Measurements from ENCODE around the gene CEACAM1.

Gene CEACAM1

DNA sequence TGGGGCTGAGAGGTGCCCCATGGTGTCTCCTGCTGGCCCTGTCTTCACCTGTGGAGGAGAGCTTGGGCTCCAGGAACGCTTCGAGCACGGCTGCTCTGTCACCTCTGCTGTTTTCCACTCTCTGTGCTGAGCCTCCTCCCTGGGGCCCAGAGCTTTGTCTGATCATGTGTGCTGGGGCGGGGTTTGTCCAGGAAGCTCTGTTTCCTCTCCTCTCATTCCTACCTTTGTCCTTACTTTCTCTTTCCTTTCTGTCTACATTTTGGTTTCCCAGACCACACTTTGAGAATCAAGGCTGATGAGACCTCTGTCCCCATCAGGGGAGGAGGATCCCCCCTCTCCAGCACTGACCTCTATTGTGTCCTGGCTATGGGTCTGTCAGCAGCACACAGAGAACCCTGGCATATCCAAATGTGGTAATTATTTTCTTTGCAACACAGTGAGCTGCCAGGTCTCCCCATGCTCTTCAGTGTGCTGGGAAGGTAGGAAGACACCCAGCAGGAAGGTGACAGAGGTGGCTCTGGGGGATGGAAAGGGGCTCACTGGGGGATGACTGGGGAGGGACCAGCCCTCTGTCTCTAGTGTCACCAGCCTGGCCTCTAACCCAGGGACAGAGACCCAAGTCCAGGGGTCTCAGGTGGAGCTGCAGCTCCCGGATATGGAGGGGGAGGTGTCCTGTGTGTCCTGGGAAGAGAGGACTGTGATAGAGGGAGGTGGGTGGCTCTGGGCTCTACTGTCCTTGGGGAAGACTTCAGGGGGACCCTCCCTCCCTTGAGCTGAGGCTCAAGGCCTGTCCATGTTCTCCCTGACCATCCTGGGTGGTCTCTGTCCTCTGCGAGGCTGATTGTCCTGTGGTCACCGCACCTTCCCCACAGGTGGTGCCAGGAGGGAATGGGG is at the start of gene CEACAM1:
TSS of gene CEACAM1 (minus strand) at position 128 of the 894 bp plus-strand sequence. CDS start at position 21, 107 bp downstream.
- no peaks in the 10 kb centered on the region for H3K9me3 ChIP-seq (replicated peaks in 1 of 11)
- H3K27me3 ChIP-seq: peaks cover 0 to 9% (median 0%) of the 10 kb centered on the region in 11 experiments; a peak in 1 of 22 replicates
- TF ChIP-seq Cebpa-rat (IDR thresholded peaks at IDR 0.05): no peak
- peak within 1 kb of the TSS; percentile 28 to 74 (median 62); a peak in 18 of 20 replicates for H3K4me3 ChIP-seq
- peak within 1 kb of the TSS; percentile 85 to 100 (median 93) for H3K4me2 ChIP-seq
- H3K36me3 ChIP-seq: peaks cover 0 to 36% (median 0%) of the 10 kb centered on the region in 11 experiments; a peak in 8 of 22 replicates
- H3K27ac ChIP-seq: peak within 1 kb of the TSS in 9 of 11 experiments; percentile 69 to 88 (median 81); a peak in 19 of 22 replicates
- H3K9ac ChIP-seq: peak within 1 kb of the TSS; percentile 46 to 81 (median 74); a peak in 21 of 22 replicates
- H4K20me1 ChIP-seq: peaks cover 0 to 24% (median 6%) of the 10 kb centered on the region in 11 experiments; a peak in 11 of 22 replicates
- peaks cover 28 to 64% (median 58%) of the 10 kb centered on the region in 10 experiments for H3K4me1 ChIP-seq

DNA sequence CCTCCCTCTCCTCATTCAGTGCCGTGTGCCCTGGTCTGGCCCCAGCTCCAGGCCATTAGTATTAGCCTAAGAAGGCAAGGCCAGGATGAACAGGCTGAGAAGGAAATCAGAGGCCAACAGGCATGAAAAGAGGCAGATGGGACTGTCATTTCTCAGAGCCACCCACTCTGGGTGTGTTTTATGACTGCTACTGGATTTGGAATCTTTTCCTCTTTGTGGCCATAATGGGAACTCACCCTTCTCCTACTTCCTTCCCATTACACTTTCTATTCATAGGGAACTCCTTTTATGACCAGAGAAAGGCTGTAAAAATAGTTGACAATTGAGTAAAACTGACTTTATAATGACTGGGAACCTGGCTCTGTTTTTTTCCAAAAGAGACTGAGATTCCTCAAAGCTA is 48.7 kb upstream of the CEACAM1 start:
- peaks cover 0 to 4% (median 0%) of the 10 kb centered on the region in 11 experiments; a peak in 1 of 22 replicates for H4K20me1 ChIP-seq
- H3K4me1 ChIP-seq: peaks cover 14 to 20% (median 17%) of the 10 kb centered on the region in 10 experiments
- no peaks in the 10 kb centered on the region for H3K36me3 ChIP-seq
- TF ChIP-seq Cebpa-rat (IDR thresholded peaks at IDR 0.05): no peak
- no peaks in the 10 kb centered on the region for H3K9me3 ChIP-seq (replicated peaks in 1 of 11)
- peak overlapping the region; percentile 39 to 77 (median 64) for H3K4me2 ChIP-seq
- H3K9ac ChIP-seq: no peak overlapping the region
- H3K27ac ChIP-seq: no peak overlapping the region
- no peak overlapping the region for H3K4me3 ChIP-seq
- H3K27me3 ChIP-seq: peaks cover 0 to 41% (median 0%) of the 10 kb centered on the region in 11 experiments; a peak in 4 of 22 replicates

DNA sequence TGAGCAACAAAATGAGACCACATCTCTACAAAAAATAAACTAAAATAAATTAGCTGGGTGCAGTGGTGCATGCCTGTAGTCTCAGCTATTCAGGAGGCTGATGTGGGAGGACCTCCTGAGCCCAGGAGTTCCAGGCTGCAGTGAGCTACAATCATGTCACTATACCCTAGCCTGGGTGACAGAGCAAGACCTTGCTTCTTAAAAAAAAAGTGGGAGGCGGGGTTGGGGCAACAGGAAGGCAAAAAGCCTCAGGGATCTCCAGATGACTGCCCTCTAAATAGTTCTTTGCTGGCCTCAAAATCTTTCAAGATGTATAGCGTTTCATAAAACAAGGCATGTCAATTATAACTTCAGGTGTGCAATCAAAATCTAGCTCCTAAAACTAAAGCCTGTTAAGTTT is 48.0 kb upstream of the CEACAM1 start:
- Histone ChIP-seq H4K20me1 (peaks cover 0 to 4% (median 0%) of the 10 kb centered on the region in 11 experiments; a peak in 1 of 22 replicates), H3K4me1 (peaks cover 14 to 20% (median 17%) of the 10 kb centered on the region in 10 experiments), H3K4me3 (no peak overlapping the region), H3K27ac (no peak overlapping the region), H3K36me3 (no peaks in the 10 kb centered on the region), H3K27me3 (peaks cover 0 to 40% (median 0%) of the 10 kb centered on the region in 11 experiments; a peak in 4 of 22 replicates), H3K9me3 (replicated peaks in 1 of 11) (no peaks in the 10 kb centered on the region), H3K9ac (no peak overlapping the region), H3K4me2 (peak overlapping the region in 10 of 11 experiments; percentile 39 to 77 (median 62); a peak in 21 of 22 replicates)
- no peak for TF ChIP-seq Cebpa-rat (IDR thresholded peaks at IDR 0.05)

DNA sequence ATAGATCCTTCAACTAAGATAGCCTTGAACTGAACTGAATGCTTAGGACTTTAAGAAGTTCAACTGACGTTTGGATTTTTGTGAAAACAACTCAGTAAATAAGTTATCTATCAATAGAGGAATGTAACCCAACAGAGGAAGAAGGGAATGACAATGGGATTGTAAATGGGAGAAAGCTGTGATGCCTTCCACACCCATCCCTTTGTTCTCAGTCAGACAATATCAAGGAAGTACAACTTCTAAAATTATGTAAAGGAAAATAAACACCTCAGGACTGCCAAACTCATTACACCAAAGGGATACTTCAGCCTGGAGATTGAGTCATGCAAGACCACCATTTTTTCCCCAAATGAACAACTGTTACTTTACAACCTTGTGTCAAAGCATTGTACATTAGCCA is 45.4 kb upstream of the CEACAM1 start:
- Histone ChIP-seq H3K4me3 (no peak overlapping the region), H3K9ac (no peak overlapping the region), H3K9me3 (replicated peaks in 1 of 11) (no peaks in the 10 kb centered on the region), H4K20me1 (peaks cover 0 to 4% (median 0%) of the 10 kb centered on the region in 11 experiments; a peak in 1 of 22 replicates), H3K4me2 (no peak overlapping the region), H3K36me3 (no peaks in the 10 kb centered on the region), H3K4me1 (peaks cover 14 to 22% (median 17%) of the 10 kb centered on the region in 10 experiments), H3K27me3 (peaks cover 0 to 34% (median 0%) of the 10 kb centered on the region in 11 experiments; a peak in 4 of 22 replicates), H3K27ac (no peak overlapping the region)
- no peak for TF ChIP-seq Cebpa-rat (IDR thresholded peaks at IDR 0.05)

DNA sequence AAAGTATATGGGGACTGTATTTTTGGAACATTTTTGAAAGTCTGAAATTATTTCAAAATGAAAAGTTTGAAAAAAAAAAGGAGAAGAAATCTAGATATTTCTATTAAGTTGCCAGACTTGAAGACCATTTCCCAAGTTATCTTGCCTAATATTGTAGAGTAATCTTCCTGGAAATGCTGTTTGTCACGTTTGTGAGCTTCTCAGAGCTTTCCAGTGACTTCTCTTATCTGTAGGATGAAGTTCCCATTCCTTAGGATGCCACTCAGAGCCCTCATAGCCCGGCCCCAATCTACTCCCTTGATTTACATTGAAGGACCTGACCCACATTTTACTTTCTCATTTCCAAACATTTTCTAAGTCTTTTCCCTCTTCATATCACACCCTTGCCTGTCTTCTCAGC is 42.8 kb upstream of the CEACAM1 start:
- Histone ChIP-seq H4K20me1 (no peaks in the 10 kb centered on the region; a peak in 1 of 22 replicates), H3K9me3 (replicated peaks in 1 of 11) (no peaks in the 10 kb centered on the region), H3K27ac (no peak overlapping the region), H3K4me2 (peak overlapping the region in 1 of 11 experiments; percentile 10; a peak in 1 of 22 replicates), H3K36me3 (no peaks in the 10 kb centered on the region), H3K27me3 (peaks cover 0 to 29% (median 0%) of the 10 kb centered on the region in 11 experiments; a peak in 2 of 22 replicates), H3K4me3 (no peak overlapping the region), H3K9ac (no peak overlapping the region), H3K4me1 (peaks cover 11 to 21% (median 18%) of the 10 kb centered on the region in 10 experiments)
- TF ChIP-seq Cebpa-rat (IDR thresholded peaks at IDR 0.05): no peak

DNA sequence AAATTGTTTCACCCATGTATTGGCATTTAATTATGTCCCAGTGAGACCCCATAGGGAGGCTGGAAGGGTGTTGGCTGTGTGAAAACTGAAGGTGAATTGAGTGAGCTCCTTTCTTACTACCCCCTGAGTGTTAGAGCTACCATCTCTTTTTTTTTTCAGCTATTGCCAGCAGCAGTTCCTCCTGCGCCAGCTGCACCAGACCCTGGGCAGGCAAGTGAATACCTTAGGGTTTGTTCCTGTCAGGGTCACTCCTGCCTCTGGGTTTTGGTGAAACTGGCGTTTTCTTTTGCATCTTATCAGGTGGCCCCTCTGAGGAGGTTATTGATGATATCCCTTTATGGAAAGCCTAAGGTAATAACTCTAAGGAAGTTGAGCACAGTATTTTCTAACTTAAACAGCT is 40.9 kb upstream of the CEACAM1 start:
- H3K9ac ChIP-seq: no peak overlapping the region
- no peaks in the 10 kb centered on the region for H3K9me3 ChIP-seq (replicated peaks in 1 of 11)
- no peak overlapping the region for H3K27ac ChIP-seq
- H3K4me3 ChIP-seq: no peak overlapping the region
- H3K4me2 ChIP-seq: no peak overlapping the region
- TF ChIP-seq Cebpa-rat (IDR thresholded peaks at IDR 0.05): no peak
- no peaks in the 10 kb centered on the region for H3K36me3 ChIP-seq
- peaks cover 7 to 26% (median 13%) of the 10 kb centered on the region in 10 experiments; a peak in 19 of 20 replicates for H3K4me1 ChIP-seq
- H4K20me1 ChIP-seq: peaks cover 0 to 4% (median 0%) of the 10 kb centered on the region in 11 experiments; a peak in 1 of 22 replicates
- peaks cover 0 to 32% (median 0%) of the 10 kb centered on the region in 11 experiments; a peak in 2 of 22 replicates for H3K27me3 ChIP-seq

DNA sequence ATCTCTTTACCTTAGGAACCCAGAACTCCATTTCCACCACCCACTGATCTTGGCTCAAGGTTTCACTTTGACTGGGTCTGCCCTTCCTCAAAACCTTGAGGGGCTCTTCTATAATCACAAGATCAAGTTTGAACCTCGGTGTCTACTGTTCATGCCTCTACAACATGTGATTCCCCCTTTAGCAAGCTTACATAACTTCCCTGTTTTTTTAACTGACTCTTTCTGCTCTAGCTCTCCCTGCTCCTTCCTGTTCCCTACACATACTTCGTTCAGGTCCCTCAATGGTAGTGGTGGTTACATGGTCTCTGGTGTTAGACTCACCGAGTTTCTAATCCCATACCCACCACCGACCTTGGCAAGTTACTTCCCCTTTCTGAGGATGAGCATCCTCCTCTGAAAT is 39.7 kb upstream of the CEACAM1 start:
- Histone ChIP-seq H3K27me3 (peaks cover 0 to 30% (median 0%) of the 10 kb centered on the region in 11 experiments; a peak in 3 of 22 replicates), H3K4me1 (peaks cover 7 to 26% (median 13%) of the 10 kb centered on the region in 10 experiments; a peak in 19 of 20 replicates), H4K20me1 (peaks cover 0 to 4% (median 0%) of the 10 kb centered on the region in 11 experiments; a peak in 1 of 22 replicates), H3K4me3 (no peak overlapping the region), H3K36me3 (no peaks in the 10 kb centered on the region), H3K9me3 (replicated peaks in 1 of 11) (no peaks in the 10 kb centered on the region), H3K9ac (no peak overlapping the region), H3K4me2 (peak overlapping the region; percentile 38 to 82 (median 71)), H3K27ac (peak overlapping the region in 4 of 11 experiments; percentile 40 to 63 (median 52); a peak in 7 of 22 replicates)
- TF ChIP-seq Cebpa-rat (IDR thresholded peaks at IDR 0.05): no peak

DNA sequence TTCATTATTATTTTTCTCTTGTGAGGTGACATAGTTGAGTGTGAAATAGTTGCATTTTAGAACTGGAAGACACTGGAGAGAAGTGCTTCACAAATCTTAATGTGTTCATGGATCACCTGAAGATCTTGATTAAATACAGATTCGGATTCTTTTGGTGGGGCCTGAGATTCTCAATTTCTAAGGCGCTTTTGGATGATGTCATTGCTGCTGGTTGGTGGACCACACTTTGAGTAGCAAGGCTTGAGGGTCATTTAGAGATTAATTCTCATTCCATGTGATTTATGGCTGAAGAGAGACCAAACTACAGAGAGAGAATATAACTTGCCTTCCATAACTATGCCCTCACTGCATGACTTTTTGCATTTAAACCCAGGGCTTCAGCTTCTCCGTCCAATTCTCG is 39.3 kb upstream of the CEACAM1 start:
- no peak for TF ChIP-seq Cebpa-rat (IDR thresholded peaks at IDR 0.05)
- H4K20me1 ChIP-seq: peaks cover 0 to 4% (median 0%) of the 10 kb centered on the region in 11 experiments; a peak in 1 of 22 replicates
- H3K4me2 ChIP-seq: peak overlapping the region; percentile 38 to 82 (median 71)
- no peak overlapping the region for H3K4me3 ChIP-seq
- H3K36me3 ChIP-seq: no peaks in the 10 kb centered on the region
- H3K9ac ChIP-seq: no peak overlapping the region
- peaks cover 7 to 26% (median 13%) of the 10 kb centered on the region in 10 experiments; a peak in 19 of 20 replicates for H3K4me1 ChIP-seq
- no peaks in the 10 kb centered on the region for H3K9me3 ChIP-seq (replicated peaks in 1 of 11)
- peak overlapping the region in 4 of 11 experiments; percentile 40 to 63 (median 52); a peak in 7 of 22 replicates for H3K27ac ChIP-seq
- peaks cover 0 to 33% (median 0%) of the 10 kb centered on the region in 11 experiments; a peak in 3 of 22 replicates for H3K27me3 ChIP-seq

All from BLaER1 treated with 17β-estradiol and CSF1 and Interleukin-3, amounts not matched to agents 10 nM and 100 nM (cell line).